ENCODE results near the gene SNTG2. TPM values are rescaled to one million over a fixed set of nuclear protein-coding genes. Genes with fewer than 3 reads are reported as not detected.
"Not testable (repeated sequence)": the region's sequence is repeated elsewhere in the genome, so short reads cannot be mapped to it uniquely, and the experiment has no call there.

SNTG2 gene
- total RNA-seq, 1 donor from 2014 or later, result not detected

DNA sequence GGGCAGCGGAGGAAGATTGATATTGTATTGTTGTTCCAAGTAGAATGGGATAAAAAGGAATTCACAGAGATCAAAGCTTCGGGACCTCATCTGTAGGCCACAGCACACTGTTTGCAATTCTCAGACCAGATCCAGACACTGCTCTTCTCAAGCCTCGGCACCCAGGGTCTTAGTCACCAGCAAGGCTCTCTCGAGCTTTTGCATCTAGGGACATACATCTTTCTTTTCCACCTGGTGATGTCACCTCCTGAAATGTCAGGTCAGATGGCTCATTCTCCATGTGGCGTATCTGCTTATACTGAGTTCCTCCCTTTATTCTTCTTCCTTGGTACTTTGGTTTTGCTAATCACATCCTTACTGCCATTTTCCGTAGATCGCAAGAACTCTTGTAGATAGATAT lies 42.9 kb upstream of the SNTG2 start:
- no peak overlapping the region for H3K4me3 ChIP-seq (ENCODE audit: low read depth, low read length)
- TF ChIP-seq, protein P1, sequence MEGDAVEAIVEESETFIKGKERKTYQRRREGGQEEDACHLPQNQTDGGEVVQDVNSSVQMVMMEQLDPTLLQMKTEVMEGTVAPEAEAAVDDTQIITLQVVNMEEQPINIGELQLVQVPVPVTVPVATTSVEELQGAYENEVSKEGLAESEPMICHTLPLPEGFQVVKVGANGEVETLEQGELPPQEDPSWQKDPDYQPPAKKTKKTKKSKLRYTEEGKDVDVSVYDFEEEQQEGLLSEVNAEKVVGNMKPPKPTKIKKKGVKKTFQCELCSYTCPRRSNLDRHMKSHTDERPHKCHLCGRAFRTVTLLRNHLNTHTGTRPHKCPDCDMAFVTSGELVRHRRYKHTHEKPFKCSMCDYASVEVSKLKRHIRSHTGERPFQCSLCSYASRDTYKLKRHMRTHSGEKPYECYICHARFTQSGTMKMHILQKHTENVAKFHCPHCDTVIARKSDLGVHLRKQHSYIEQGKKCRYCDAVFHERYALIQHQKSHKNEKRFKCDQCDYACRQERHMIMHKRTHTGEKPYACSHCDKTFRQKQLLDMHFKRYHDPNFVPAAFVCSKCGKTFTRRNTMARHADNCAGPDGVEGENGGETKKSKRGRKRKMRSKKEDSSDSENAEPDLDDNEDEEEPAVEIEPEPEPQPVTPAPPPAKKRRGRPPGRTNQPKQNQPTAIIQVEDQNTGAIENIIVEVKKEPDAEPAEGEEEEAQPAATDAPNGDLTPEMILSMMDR (conservative IDR thresholded peaks at IDR 0.05; ENCODE audit: low read depth, low read length), result no peak
- DNase-seq (ENCODE audit: low read depth), result no peak

DNA sequence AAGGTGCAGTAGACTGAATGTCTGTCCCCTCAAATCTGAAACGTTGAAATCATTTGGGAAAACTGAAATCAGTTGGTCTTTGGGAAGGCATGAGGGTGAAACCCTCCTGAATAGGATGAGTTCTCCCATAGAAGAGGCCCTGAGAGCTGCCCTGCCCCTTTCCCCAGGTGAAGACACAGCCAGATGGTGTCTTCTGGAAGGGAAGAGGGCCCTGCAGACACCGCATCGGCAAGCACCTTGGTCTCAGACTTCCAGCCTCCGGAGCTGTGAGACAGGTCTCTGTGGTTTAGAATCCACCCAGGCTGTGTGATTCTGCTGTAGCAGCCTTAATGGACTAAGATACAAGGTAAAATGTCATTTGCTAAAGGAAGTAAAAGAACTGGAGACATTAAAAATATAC lies 42.1 kb upstream of the SNTG2 start:
- TF ChIP-seq, protein P1 (conservative IDR thresholded peaks at IDR 0.05; ENCODE audit: low read depth, low read length), result no peak
- DNase-seq (ENCODE audit: low read depth), result no peak

DNA sequence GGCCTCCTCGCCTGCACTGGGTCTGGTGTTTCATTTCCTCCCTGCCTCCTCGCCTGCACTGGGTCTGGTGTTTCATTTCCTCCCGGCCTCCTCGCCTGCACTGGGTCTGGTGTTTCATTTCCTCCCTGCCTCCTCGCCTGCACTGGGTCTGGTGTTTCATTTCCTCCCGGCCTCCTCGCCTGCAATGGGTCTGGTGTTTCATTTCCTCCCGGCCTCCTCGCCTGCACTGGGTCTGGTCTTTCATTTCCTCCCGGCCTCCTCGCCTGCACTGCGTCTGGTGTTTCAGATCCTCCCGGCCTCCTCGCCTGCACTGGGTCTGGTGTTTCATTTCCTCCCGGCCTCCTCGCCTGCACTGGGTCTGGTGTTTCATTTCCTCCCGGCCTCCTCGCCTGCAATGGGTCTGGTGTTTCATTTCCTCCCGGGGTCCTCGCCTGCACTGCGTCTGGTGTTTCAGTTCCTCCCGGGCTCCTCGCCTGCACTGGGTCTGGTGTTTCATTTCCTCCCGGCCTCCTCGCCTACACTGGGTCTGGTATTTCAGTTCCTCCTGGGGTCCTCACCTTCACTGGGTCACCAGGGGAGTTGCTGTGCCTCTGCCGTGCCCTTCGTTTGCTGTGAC lies 40.8 kb upstream of the SNTG2 start:
- not testable (repeated sequence) for DNase-seq (ENCODE audit: low read depth); H3K4me3 ChIP-seq (ENCODE audit: low read depth, low read length)

More for the DNA sequence above, 42.1 kb upstream of the SNTG2 start:
- H3K4me3 ChIP-seq (ENCODE audit: low read depth, low read length), result no peak overlapping the region

DNA sequence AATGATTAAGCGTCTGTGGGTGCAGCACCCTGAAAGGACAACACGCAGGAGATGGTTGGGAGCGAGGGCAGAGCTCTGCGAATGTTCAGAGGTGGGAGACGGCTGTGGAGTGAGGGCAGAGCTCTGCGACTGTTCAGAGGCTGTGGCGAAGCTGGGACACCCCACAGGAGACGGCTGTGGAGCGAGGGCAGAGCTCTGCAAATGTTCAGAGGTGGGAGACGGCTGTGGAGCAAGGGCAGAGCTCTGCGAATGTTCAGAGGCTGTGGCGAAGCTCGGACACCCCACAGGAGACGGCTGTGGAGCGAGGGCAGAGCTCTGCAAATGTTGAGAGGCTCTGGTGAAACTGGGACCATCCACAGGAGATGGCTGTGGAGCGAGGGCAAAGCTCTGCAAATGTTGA lies 40.0 kb upstream of the SNTG2 start:
- no peak overlapping the region for H3K4me3 ChIP-seq (ENCODE audit: low read depth, low read length)
- DNase-seq (ENCODE audit: low read depth), result no peak
- TF ChIP-seq, protein P1 (conservative IDR thresholded peaks at IDR 0.05; ENCODE audit: low read depth, low read length), result no peak

DNA sequence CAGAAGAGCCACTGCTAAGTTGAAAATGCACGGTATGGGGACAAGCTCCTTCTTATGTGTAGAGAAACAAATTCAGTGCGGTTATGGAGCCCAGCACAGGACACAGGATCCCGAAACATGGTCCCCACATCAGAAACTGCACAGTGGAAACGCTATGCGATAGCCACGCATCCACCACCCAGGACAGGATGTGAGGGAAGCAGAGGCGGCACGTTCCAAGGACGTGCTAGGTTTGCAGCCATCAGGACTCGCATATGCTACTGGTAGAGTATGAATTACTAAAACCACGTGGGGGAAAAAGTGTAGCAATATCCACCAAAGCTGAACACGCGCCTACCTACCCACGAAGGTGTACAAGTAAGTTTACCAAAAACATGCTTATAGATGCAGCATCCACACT lies 34.7 kb upstream of the SNTG2 start:
- TF ChIP-seq, protein P1 (conservative IDR thresholded peaks at IDR 0.05; ENCODE audit: low read depth, low read length), result no peak
- H3K4me3 ChIP-seq (ENCODE audit: low read depth, low read length), result no peak overlapping the region
- no peak for DNase-seq (ENCODE audit: low read depth)

DNA sequence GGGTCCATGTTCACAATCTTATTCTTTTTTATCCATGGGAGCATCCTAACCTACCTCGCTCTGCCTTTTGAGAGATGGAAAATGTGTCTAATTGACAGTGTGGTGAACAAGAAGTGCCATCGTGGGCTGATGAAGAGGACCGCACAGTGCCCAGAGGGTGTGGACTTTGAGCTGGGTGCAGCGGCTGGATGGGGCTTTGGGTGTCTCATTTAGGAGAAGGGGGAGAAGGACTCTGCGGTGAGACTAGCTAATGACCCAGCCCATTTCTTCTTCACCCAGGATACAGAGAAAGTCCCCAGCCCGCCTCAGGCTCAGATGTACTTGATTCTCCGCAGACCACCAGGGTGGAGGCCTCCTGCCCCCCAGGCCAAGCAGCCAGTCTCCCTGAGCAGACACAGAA lies 33.7 kb upstream of the SNTG2 start:
- TF ChIP-seq, protein P1 (conservative IDR thresholded peaks at IDR 0.05; ENCODE audit: low read depth, low read length), result no peak
- DNase-seq (ENCODE audit: low read depth), result no peak
- no peak overlapping the region for H3K4me3 ChIP-seq (ENCODE audit: low read depth, low read length)

DNA sequence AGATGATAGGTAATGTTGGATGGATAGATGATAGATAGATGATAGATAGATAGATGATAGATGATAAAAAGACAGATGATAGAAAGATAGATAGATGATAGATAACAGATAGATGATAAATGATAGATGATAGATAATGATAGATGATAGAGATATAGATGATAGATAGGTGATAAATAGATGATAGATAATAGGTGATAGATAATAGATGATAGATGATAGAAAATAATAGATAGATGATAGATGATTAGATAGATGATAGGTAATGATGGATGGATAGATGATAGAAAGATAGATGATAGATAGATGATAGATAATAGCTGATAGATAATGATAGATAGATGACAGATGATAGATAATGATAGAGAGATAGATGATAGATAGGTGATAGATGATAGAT lies 31.0 kb upstream of the SNTG2 start:
- H3K4me3 ChIP-seq (ENCODE audit: low read depth, low read length), result no peak overlapping the region
- TF ChIP-seq, protein P1 (conservative IDR thresholded peaks at IDR 0.05; ENCODE audit: low read depth, low read length), result no peak
- no peak for DNase-seq (ENCODE audit: low read depth)

Data from epithelial cell of proximal tubule (primary cell).